ENCODE measurements around the gene KCNK6.

The KCNK6 gene

GRCh38 chr19:38378866-38379265 is 59.2 kb downstream of the KCNK6 start:
- TF ChIP-seq, protein P1, sequence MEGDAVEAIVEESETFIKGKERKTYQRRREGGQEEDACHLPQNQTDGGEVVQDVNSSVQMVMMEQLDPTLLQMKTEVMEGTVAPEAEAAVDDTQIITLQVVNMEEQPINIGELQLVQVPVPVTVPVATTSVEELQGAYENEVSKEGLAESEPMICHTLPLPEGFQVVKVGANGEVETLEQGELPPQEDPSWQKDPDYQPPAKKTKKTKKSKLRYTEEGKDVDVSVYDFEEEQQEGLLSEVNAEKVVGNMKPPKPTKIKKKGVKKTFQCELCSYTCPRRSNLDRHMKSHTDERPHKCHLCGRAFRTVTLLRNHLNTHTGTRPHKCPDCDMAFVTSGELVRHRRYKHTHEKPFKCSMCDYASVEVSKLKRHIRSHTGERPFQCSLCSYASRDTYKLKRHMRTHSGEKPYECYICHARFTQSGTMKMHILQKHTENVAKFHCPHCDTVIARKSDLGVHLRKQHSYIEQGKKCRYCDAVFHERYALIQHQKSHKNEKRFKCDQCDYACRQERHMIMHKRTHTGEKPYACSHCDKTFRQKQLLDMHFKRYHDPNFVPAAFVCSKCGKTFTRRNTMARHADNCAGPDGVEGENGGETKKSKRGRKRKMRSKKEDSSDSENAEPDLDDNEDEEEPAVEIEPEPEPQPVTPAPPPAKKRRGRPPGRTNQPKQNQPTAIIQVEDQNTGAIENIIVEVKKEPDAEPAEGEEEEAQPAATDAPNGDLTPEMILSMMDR (IDR thresholded peaks at IDR 0.05), result no peak
- Histone ChIP-seq H3K36me3 (peaks cover 62 to 76% (median 65%) of the 10 kb centered on the region in 3 donors), H3K4me3 (no peak overlapping the region), H3K4me1 (peaks cover 0 to 25% (median 19%) of the 10 kb centered on the region in 4 donors), H3K27me3 (no peaks in the 10 kb centered on the region), H3K9me3 (no peaks in the 10 kb centered on the region), H3K27ac (no peak overlapping the region)
- DNase-seq, result no peak
- intact Hi-C loops (cut with DNase I; ENCODE audit: low total_unique reads), result no loop called here

- DNase-seq, result no peak
- Histone ChIP-seq H3K4me3 (no peak overlapping the region), H3K27ac (no peak overlapping the region), H3K27me3 (no peaks in the 10 kb centered on the region), H3K4me1 (peaks cover 0 to 16% (median 10%) of the 10 kb centered on the region in 4 donors), H3K36me3 (peaks cover 68 to 97% (median 68%) of the 10 kb centered on the region in 3 donors), H3K9me3 (no peaks in the 10 kb centered on the region)
- intact Hi-C loops (cut with DNase I; ENCODE audit: low total_unique reads), result no loop called here
- TF ChIP-seq, protein P1 (IDR thresholded peaks at IDR 0.05), result no peak
Observed at GRCh38 chr19:38381138-38381537, 61.5 kb downstream of the KCNK6 start.

Data from tibial artery (tissue), 4 donors.